Neuron (in vitro differentiated cells): ENCODE results near the gene XIST.
"Not testable (repeated sequence)": the region's sequence is repeated elsewhere in the genome, so short reads cannot be mapped to it uniquely, and the experiment has no call there.

Experiments
- H2AFZ ChIP-seq: one replicate; pipeline ENCODE4 v1.6.1; 2013; ENCODE audit warnings: low read depth, mild to moderate bottlenecking, inconsistent platforms, low read length, moderate library complexity
- H3K27me3 ChIP-seq: one replicate; pipeline ENCODE4 v1.6.1; 2013; ENCODE audit warnings: low read length; ENCODE audit not compliant: insufficient read depth
- H3K36me3 ChIP-seq: one replicate; pipeline ENCODE4 v1.6.1; 2013; ENCODE audit warnings: low read length; ENCODE audit not compliant: insufficient read depth
- H3K4me1 ChIP-seq: one replicate; pipeline ENCODE4 v1.6.1; 2013; ENCODE audit warnings: low read length; ENCODE audit not compliant: insufficient read depth
- H3K4me3 ChIP-seq: 2 replicates; pipeline ENCODE4 v1.5.1; 2013; ENCODE audit warnings: mild to moderate bottlenecking, low read length, moderate library complexity
- H3K9me3 ChIP-seq: one replicate; pipeline ENCODE4 v1.6.1; 2013; ENCODE audit warnings: low read length

XIST gene

GRCh38 chrX:73832319-73832718 lies 20.2 kb downstream of the XIST start:
- Histone ChIP-seq H3K36me3 (peaks cover 75% of the 10 kb centered on the region), H3K27me3 (no peaks in the 10 kb centered on the region), H3K4me1 (no peaks in the 10 kb centered on the region), H3K4me3 (no peak overlapping the region), H2AFZ (no peak overlapping the region), H3K9me3 (no peaks in the 10 kb centered on the region)

GRCh38 chrX:73831500-73831899 lies 21.0 kb downstream of the XIST start:
- Histone ChIP-seq H3K36me3 (peaks cover 79% of the 10 kb centered on the region), H3K9me3 (no peaks in the 10 kb centered on the region), H3K4me1 (no peaks in the 10 kb centered on the region), H2AFZ (no peak overlapping the region), H3K4me3 (no peak overlapping the region), H3K27me3 (no peaks in the 10 kb centered on the region)

GRCh38 chrX:73830489-73831414 lies 21.8 kb downstream of the XIST start:
- no peaks in the 10 kb centered on the region for H3K4me1 ChIP-seq
- H3K27me3 ChIP-seq = no peaks in the 10 kb centered on the region
- H2AFZ ChIP-seq = no peak overlapping the region
- H3K4me3 ChIP-seq = no peak overlapping the region
- H3K36me3 ChIP-seq = peaks cover 79% of the 10 kb centered on the region
- no peaks in the 10 kb centered on the region for H3K9me3 ChIP-seq

- no peaks in the 10 kb centered on the region for H3K9me3 ChIP-seq
- no peaks in the 10 kb centered on the region for H3K4me1 ChIP-seq
- H3K36me3 ChIP-seq = peaks cover 81% of the 10 kb centered on the region
- H3K4me3 ChIP-seq = no peak overlapping the region
- no peaks in the 10 kb centered on the region for H3K27me3 ChIP-seq
- H2AFZ ChIP-seq = no peak overlapping the region
These were observed 22.5 kb downstream of the XIST start for GRCh38 chrX:73829890-73830466.

- Histone ChIP-seq H2AFZ (no peak overlapping the region), H3K4me3 (no peak overlapping the region), H3K4me1 (no peaks in the 10 kb centered on the region), H3K9me3 (no peaks in the 10 kb centered on the region), H3K36me3 (peaks cover 81% of the 10 kb centered on the region), H3K27me3 (no peaks in the 10 kb centered on the region)
These were observed 24.3 kb downstream of the XIST start for GRCh38 chrX:73828080-73828720.

GRCh38 chrX:73827406-73827805 lies 25.1 kb downstream of the XIST start:
- Histone ChIP-seq H3K9me3 (no peaks in the 10 kb centered on the region), H3K4me3 (no peak overlapping the region), H3K4me1 (no peaks in the 10 kb centered on the region), H2AFZ (no peak overlapping the region), H3K27me3 (no peaks in the 10 kb centered on the region), H3K36me3 (peaks cover 81% of the 10 kb centered on the region)

- H3K4me3 ChIP-seq = no peak overlapping the region
- no peak overlapping the region for H2AFZ ChIP-seq
- no peaks in the 10 kb centered on the region for H3K4me1 ChIP-seq
- no peaks in the 10 kb centered on the region for H3K9me3 ChIP-seq
- peaks cover 81% of the 10 kb centered on the region for H3K36me3 ChIP-seq
- H3K27me3 ChIP-seq = no peaks in the 10 kb centered on the region
These were observed 25.5 kb downstream of the XIST start for GRCh38 chrX:73826996-73827395.

- no peak overlapping the region for H2AFZ ChIP-seq
- H3K9me3 ChIP-seq = no peaks in the 10 kb centered on the region
- peaks cover 78% of the 10 kb centered on the region for H3K36me3 ChIP-seq
- H3K4me1 ChIP-seq = no peaks in the 10 kb centered on the region
- no peaks in the 10 kb centered on the region for H3K27me3 ChIP-seq
- no peak overlapping the region for H3K4me3 ChIP-seq
These were observed 26.9 kb downstream of the XIST start for GRCh38 chrX:73825569-73825968.

GRCh38 chrX:73823473-73824004 lies 29.0 kb downstream of the XIST start:
- Histone ChIP-seq H3K4me1 (no peaks in the 10 kb centered on the region), H3K4me3 (no peak overlapping the region), H2AFZ (no peak overlapping the region), H3K9me3 (no peaks in the 10 kb centered on the region), H3K36me3 (peaks cover 63% of the 10 kb centered on the region), H3K27me3 (no peaks in the 10 kb centered on the region)

- no peaks in the 10 kb centered on the region for H3K9me3 ChIP-seq
- H2AFZ ChIP-seq = no peak overlapping the region
- peaks cover 56% of the 10 kb centered on the region for H3K36me3 ChIP-seq
- no peaks in the 10 kb centered on the region for H3K27me3 ChIP-seq
- H3K4me3 ChIP-seq = no peak overlapping the region
- no peaks in the 10 kb centered on the region for H3K4me1 ChIP-seq
These were observed 29.7 kb downstream of the XIST start for GRCh38 chrX:73822775-73823174.

GRCh38 chrX:73821921-73822559 lies 30.5 kb downstream of the XIST start:
- Histone ChIP-seq H3K27me3 (no peaks in the 10 kb centered on the region), H2AFZ (no peak overlapping the region), H3K9me3 (no peaks in the 10 kb centered on the region), H3K4me1 (no peaks in the 10 kb centered on the region), H3K36me3 (peaks cover 49% of the 10 kb centered on the region), H3K4me3 (no peak overlapping the region)

- not testable (repeated sequence) for H3K9me3 ChIP-seq, H3K4me3 ChIP-seq, H2AFZ ChIP-seq, H3K4me1 ChIP-seq, H3K27me3 ChIP-seq
- H3K36me3 ChIP-seq = peaks cover 31% of the 10 kb centered on the region
These were observed 32.5 kb downstream of the XIST start for GRCh38 chrX:73819864-73820558.
